ENCODE measurements around the gene KIF4A. TPM values are rescaled to one million over a fixed set of nuclear protein-coding genes. Genes with fewer than 3 reads are reported as not detected.

KIF4A gene
- total RNA-seq, 1 experiment from 2014 or later: 52.9 TPM

GRCh38 chrX:70453024-70453618 lies 163.2 kb downstream of the KIF4A start:
- H3F3A ChIP-seq (ENCODE audit: insufficient read depth, low read depth): peaks cover 21% of the 10 kb centered on the region; the same call in 1 of the 2 replicates
- peaks cover 4% of the 10 kb centered on the region; the same call in 1 of the 2 replicates for H3K36me3 ChIP-seq (ENCODE audit: low read depth)
- no peak for DNase-seq
- BruUV-seq (replicated peaks): no TSS peak
- CTCF ChIA-PET: no interaction called here
- no peaks in the 10 kb centered on the region for H3K9me2 ChIP-seq (ENCODE audit: insufficient read depth)
- H3K79me2 ChIP-seq (ENCODE audit: low read depth): peaks cover 35% of the 10 kb centered on the region
- peak overlapping the region; percentile 82 for H3K4me3 ChIP-seq
- H3K4me2 ChIP-seq: peak overlapping the region; percentile 95
- H3K9me3 ChIP-seq (ENCODE audit: insufficient read depth, low read depth): no peaks in the 10 kb centered on the region
- no peaks in the 10 kb centered on the region for H3K27me3 ChIP-seq (ENCODE audit: insufficient read depth, low read depth)
- H4K20me1 ChIP-seq (ENCODE audit: insufficient read depth): peaks cover 2% of the 10 kb centered on the region; the same call in 1 of the 2 replicates
- POLR2A ChIA-PET (ENCODE audit: unreplicated experiment): no interaction called here
- peak overlapping the region; percentile 68 for H3K27ac ChIP-seq
- TF ChIP-seq CTCF (conservative IDR thresholded peaks at IDR 0.05) (no peak), EZH2 (IDR thresholded peaks at IDR 0.05; ENCODE audit: low read depth) (no peak)
- intact Hi-C loops (cut with micrococcal nuclease; ENCODE audit: unreplicated experiment): loop anchor here (10.0 kb wide), 1 partner anchor 212 kb away; no protein-coding TSS in a partner anchor
- peak overlapping the region; percentile 93 for H2AFZ ChIP-seq
- peaks cover 35% of the 10 kb centered on the region for H3K4me1 ChIP-seq (replicated peaks; ENCODE audit: insufficient read depth)

- peak overlapping the region; percentile 57 for H3K27ac ChIP-seq
- TSS peak; percentile 67 for BruUV-seq (replicated peaks)
- no peaks in the 10 kb centered on the region for H3K27me3 ChIP-seq (ENCODE audit: insufficient read depth, low read depth)
- peak overlapping the region; percentile 95 for H3K4me2 ChIP-seq
- no peaks in the 10 kb centered on the region for H3K9me2 ChIP-seq (ENCODE audit: insufficient read depth)
- H3F3A ChIP-seq (ENCODE audit: insufficient read depth, low read depth): peaks cover 21% of the 10 kb centered on the region; the same call in 1 of the 2 replicates
- intact Hi-C loops (cut with micrococcal nuclease; ENCODE audit: unreplicated experiment): loop anchor here (1.0 to 10.0 kb wide), 2 partner anchors 20 to 210 kb away; no protein-coding TSS in a partner anchor
- CTCF ChIA-PET: interaction anchor here (0.7 kb wide), 1 partner anchor 978 kb away, joined by 3 read pairs; no protein-coding TSS in a partner anchor
- POLR2A ChIA-PET (ENCODE audit: unreplicated experiment): no interaction called here
- peak overlapping the region; percentile 83 for H3K4me3 ChIP-seq
- peak; percentile 90 to 94 for DNase-seq
- H3K79me2 ChIP-seq (ENCODE audit: low read depth): peaks cover 51% of the 10 kb centered on the region
- TF ChIP-seq CTCF (conservative IDR thresholded peaks at IDR 0.05) (peak; percentile 93), EZH2 (IDR thresholded peaks at IDR 0.05; ENCODE audit: low read depth) (no peak)
- no peaks in the 10 kb centered on the region for H3K9me3 ChIP-seq (ENCODE audit: insufficient read depth, low read depth)
- H4K20me1 ChIP-seq (ENCODE audit: insufficient read depth): peaks cover 5% of the 10 kb centered on the region; the same call in 1 of the 2 replicates
- H3K4me1 ChIP-seq (replicated peaks; ENCODE audit: insufficient read depth): peaks cover 35% of the 10 kb centered on the region
- H2AFZ ChIP-seq: peak overlapping the region; percentile 81
- peaks cover 8% of the 10 kb centered on the region for H3K36me3 ChIP-seq (ENCODE audit: low read depth)
Observed at GRCh38 chrX:70454441-70455365, 164.8 kb downstream of the KIF4A start.
